ENCODE results near the gene PALS1.

- TF ChIP-seq CTCF (IDR thresholded peaks at IDR 0.05; ENCODE audit: low read depth, low read length), result no peak
- TF ChIP-seq MYC (IDR thresholded peaks at IDR 0.05; ENCODE audit: low read depth, low read length), result no peak
These were observed 23.1 kb upstream of the PALS1 start for GRCh38 chr14:67218126-67218525.

Measured in NB4 (cell line).